H1 (cell line): ENCODE data around the gene RPL28. TPM values are rescaled to one million over a fixed set of nuclear protein-coding genes. Genes with fewer than 3 reads are reported as not detected.

ENCODE experiments used
- CTCF ChIA-PET: fragments of 300-600 bp; sonication (Branson Sonifier 250); formaldehyde crosslinking; loops from one replicate; lab custom pipeline; 2021; ENCODE audit not compliant: partially characterized antibody; lab: Charles Lee
- POLR2A ChIA-PET: fragments of 300-600 bp; sonication (Branson Sonifier 250); formaldehyde crosslinking; loops from one replicate; lab custom pipeline; 2021; ENCODE audit warnings: inconsistent platforms; ENCODE audit not compliant: partially characterized antibody; lab: Charles Lee
- DNase-seq, 2 experiments: peaks; one replicate each; pipeline versions ENCODE4 v3.0.0 to v3.0.0-alpha.2; 2010 to 2022; ENCODE audit warnings: low spot score in 2 of 2, low read depth in 1 of 2, mixed read lengths in 1 of 2
- FAIRE-seq: peaks from 2 replicates; lab custom pipeline; 2011; peaks lifted over from hg19 to GRCh38; lab: Jason Lieb, UNC
- H2AFZ ChIP-seq: 2 replicates; pipeline ENCODE4 v1.8.1; 2012; ENCODE audit warnings: low read length, inconsistent platforms
- H2AK5ac ChIP-seq: 2 replicates; pipeline ENCODE4 v1.6.1; 2013; ENCODE audit warnings: low read depth, low read length
- H2BK120ac ChIP-seq: replicated peaks from 2 replicates; pipeline ENCODE3; 2013; ENCODE audit warnings: low read depth, low read length, inconsistent platforms
- H2BK12ac ChIP-seq: 2 replicates; pipeline ENCODE4 v1.6.1; 2013; ENCODE audit warnings: low read depth, low read length
- H2BK15ac ChIP-seq: 2 replicates; pipeline ENCODE4 v1.6.1; 2013; ENCODE audit warnings: low read length
- H2BK20ac ChIP-seq: 2 replicates; pipeline ENCODE4 v1.6.1; 2013; ENCODE audit warnings: low read length
- H2BK5ac ChIP-seq: 2 replicates; pipeline ENCODE4 v1.6.1; 2013; ENCODE audit warnings: low read depth, low read length
- H3K14ac ChIP-seq: 2 replicates; pipeline ENCODE4 v1.6.1; 2013; ENCODE audit warnings: inconsistent platforms; ENCODE audit not compliant: insufficient read length
- H3K18ac ChIP-seq: 2 replicates; pipeline ENCODE4 v1.6.1; 2013; ENCODE audit warnings: low read length; ENCODE audit errors: extremely low read depth
- H3K23ac ChIP-seq: 2 replicates; pipeline ENCODE4 v1.6.1; 2013; ENCODE audit warnings: inconsistent platforms; ENCODE audit not compliant: insufficient read length
- H3K23me2 ChIP-seq: 2 replicates; pipeline ENCODE4 v1.6.1; 2013; ENCODE audit warnings: low read depth, low read length
- H3K27ac ChIP-seq: 2 replicates; pipeline ENCODE4 v1.6.1; 2011; ENCODE audit warnings: low read depth, low read length, inconsistent platforms
- H3K27me3 ChIP-seq, 4 experiments: replicated peaks in 1 of 4; 1 replicate in 1 of 4; 2 replicates in 3 of 4; pipeline versions ENCODE4 v1.6.1 to v1.8.1; 2011 to 2013; ENCODE audit warnings: low read length in 3 of 4, mild to moderate bottlenecking in 3 of 4, inconsistent platforms in 2 of 4, mixed read lengths in 2 of 4, moderate library complexity in 1 of 4; ENCODE audit not compliant: control insufficient read depth in 3 of 4, insufficient read depth in 3 of 4; ENCODE audit errors: extremely low read depth in 1 of 4
- H3K36me3 ChIP-seq, 4 experiments: 2 replicates each; pipeline versions ENCODE4 v1.6.1 to v1.8.1; 2011 to 2013; ENCODE audit warnings: mild to moderate bottlenecking in 4 of 4, low read length in 3 of 4, moderate library complexity in 2 of 4, control low read depth in 1 of 4, inconsistent platforms in 1 of 4; ENCODE audit not compliant: insufficient read depth in 4 of 4, control insufficient read depth in 2 of 4
- H3K4ac ChIP-seq: replicated peaks from 2 replicates; pipeline ENCODE3; 2013; ENCODE audit warnings: low read length, low read depth, mixed read lengths, inconsistent platforms; ENCODE audit not compliant: insufficient read length
- H3K4me1 ChIP-seq, 4 experiments: replicated peaks in 1 of 4; 1 replicate in 1 of 4; 2 replicates in 3 of 4; pipeline versions ENCODE4 v1.6.1 to v1.8.1; 2011 to 2013; ENCODE audit warnings: low read length in 3 of 4, inconsistent platforms in 2 of 4, mixed read lengths in 1 of 4; ENCODE audit not compliant: insufficient read depth in 4 of 4, control insufficient read depth in 3 of 4
- H3K4me2 ChIP-seq, 2 experiments: 2 replicates each; pipeline versions ENCODE4 v1.6.1 to v1.8.1; 2011 to 2013; ENCODE audit warnings: low read depth in 2 of 2, low read length in 2 of 2, control low read depth in 1 of 2, inconsistent platforms in 1 of 2, mild to moderate bottlenecking in 1 of 2; ENCODE audit not compliant: insufficient read depth in 1 of 2
- H3K4me3 ChIP-seq, 4 experiments: fragments of 200-600, 300-600 bp in 1 of 4; sonication (generic), shearing (Covaris generic), sonication (Bioruptor Twin) in 1 of 4; 2 replicates each; pipeline versions ENCODE4 v1.5.1 to v1.8.1; 2011 to 2016; ENCODE audit warnings: low read length in 4 of 4, low read depth in 3 of 4, control low read depth in 2 of 4, inconsistent platforms in 2 of 4, mild to moderate bottlenecking in 2 of 4, mixed read lengths in 1 of 4, moderate library complexity in 1 of 4; ENCODE audit not compliant: insufficient read depth in 2 of 4; ENCODE audit errors: extremely low read depth in 1 of 4
- H3K56ac ChIP-seq: replicated peaks from 2 replicates; pipeline ENCODE3; 2013; ENCODE audit warnings: low read depth, mild to moderate bottlenecking, mixed read lengths, low read length, inconsistent platforms; ENCODE audit not compliant: insufficient read length
- H3K79me1 ChIP-seq: 2 replicates; pipeline ENCODE4 v1.6.1; 2013; ENCODE audit warnings: low read depth, low read length, control low read depth
- H3K79me2 ChIP-seq, 2 experiments: 2 replicates each; pipeline versions ENCODE4 v1.6.1 to v1.8.1; 2012 to 2013; ENCODE audit warnings: low read length in 2 of 2, mild to moderate bottlenecking in 2 of 2, inconsistent platforms in 1 of 2; ENCODE audit not compliant: insufficient read depth in 2 of 2, control insufficient read depth in 1 of 2
- H3K9ac ChIP-seq, 4 experiments: replicated peaks in 1 of 4; 1 replicate in 1 of 4; 2 replicates in 3 of 4; pipeline versions ENCODE4 v1.6.1 to v1.8.1; 2011 to 2013; ENCODE audit warnings: low read depth in 3 of 4, low read length in 3 of 4, control low read depth in 2 of 4, mild to moderate bottlenecking in 2 of 4, moderate library complexity in 2 of 4, inconsistent platforms in 1 of 4; ENCODE audit errors: extremely low read depth in 1 of 4
- H3K9me3 ChIP-seq, 2 experiments: 2 replicates each; pipeline versions ENCODE4 v1.6.1 to v1.8.1; 2012 to 2013; ENCODE audit warnings: mild to moderate bottlenecking in 2 of 2, moderate library complexity in 2 of 2, control low read depth in 1 of 2, inconsistent platforms in 1 of 2, low read depth in 1 of 2, low read length in 1 of 2, mixed read lengths in 1 of 2; ENCODE audit not compliant: insufficient read depth in 2 of 2
- H4K20me1 ChIP-seq, 2 experiments: replicated peaks in 1 of 2; 2 replicates each; pipeline versions ENCODE3 to v1.8.1; 2011 to 2013; ENCODE audit warnings: inconsistent platforms in 2 of 2, low read length in 2 of 2, mild to moderate bottlenecking in 1 of 2; ENCODE audit not compliant: insufficient read depth in 2 of 2, control insufficient read depth in 1 of 2
- H4K5ac ChIP-seq: 2 replicates; pipeline ENCODE4 v1.6.1; 2013; ENCODE audit warnings: low read length, low read depth, mixed read lengths, inconsistent platforms; ENCODE audit not compliant: insufficient read length
- H4K8ac ChIP-seq: 2 replicates; pipeline ENCODE4 v1.8.0; 2013; ENCODE audit warnings: mild to moderate bottlenecking, moderate library complexity, low read length, inconsistent platforms; ENCODE audit not compliant: insufficient read depth; ENCODE audit errors: extremely low read depth
- H4K91ac ChIP-seq: replicated peaks from 2 replicates; pipeline ENCODE3; 2013; ENCODE audit warnings: low read length, mixed read lengths, inconsistent platforms; ENCODE audit not compliant: insufficient read length
- E2F6 ChIP-seq: IDR thresholded peaks from 2 replicates; pipeline ENCODE4 v1.6.1; 2012; ENCODE audit warnings: inconsistent platforms
- GTF2F1 ChIP-seq: IDR thresholded peaks from 2 replicates; pipeline ENCODE4 v1.6.1; 2012; ENCODE audit warnings: low read depth, low read length, improper control_type of control experiment, borderline replicate concordance
- KDM1A ChIP-seq: fragments of 200-600, 300-600 bp; sonication (generic); IDR thresholded peaks from 2 replicates; pipeline ENCODE4 v1.7.1; 2016; ENCODE audit warnings: mild to moderate bottlenecking, low read length, borderline replicate concordance
- KDM4A ChIP-seq: IDR thresholded peaks from one replicate; pipeline ENCODE4 v1.7.1; 2012; ENCODE audit warnings: low read depth, mild to moderate bottlenecking, moderate library complexity, low read length, inconsistent platforms; ENCODE audit not compliant: severe bottlenecking
- MAFK ChIP-seq: IDR thresholded peaks from 2 replicates; pipeline ENCODE4 v1.6.1; 2012; ENCODE audit warnings: low read depth, mild to moderate bottlenecking, improper control_type of control experiment, low read length
- POLR2A ChIP-seq, 2 experiments: IDR thresholded peaks; 1 replicate in 1 of 2; 2 replicates in 1 of 2; pipeline ENCODE4 v1.6.1; 2011; ENCODE audit warnings: low read depth in 2 of 2, low read length in 2 of 2, mild to moderate bottlenecking in 2 of 2; ENCODE audit errors: control extremely low read depth in 1 of 2
- POLR2AphosphoS5 ChIP-seq: IDR thresholded peaks from 2 replicates; pipeline ENCODE4 v1.6.1; 2011; ENCODE audit warnings: low read depth, low read length
- TAF1 ChIP-seq: IDR thresholded peaks from 2 replicates; pipeline ENCODE4 v1.6.1; 2011; ENCODE audit warnings: mild to moderate bottlenecking, low read depth, low read length
- TAF7 ChIP-seq: optimal IDR thresholded peaks from 2 replicates; pipeline ENCODE3; 2011; ENCODE audit warnings: low read depth, mild to moderate bottlenecking, inconsistent platforms, low read length, moderate library complexity, borderline replicate concordance
- TBP ChIP-seq: IDR thresholded peaks from 2 replicates; pipeline ENCODE4 v1.6.1; 2011; ENCODE audit warnings: low read depth, low read length, improper control_type of control experiment
- TCF12 ChIP-seq: IDR thresholded peaks from 2 replicates; pipeline ENCODE4 v1.6.1; 2011; ENCODE audit warnings: low read depth, mild to moderate bottlenecking, low read length
- WGBS, 2 experiments: shearing (Covaris generic) in 1 of 2; methylation state at CpG; one replicate each; pipeline versions ENCODE4 v1.1.6 to v1.1.7; 2013 to 2015; ENCODE audit warnings: low lambda C conversion rate in 2 of 2, mixed read lengths in 2 of 2, inconsistent platforms in 1 of 2, low coverage in 1 of 2, missing lambda C conversion rate in 1 of 2; ENCODE audit not compliant: insufficient replicate concordance in 2 of 2, insufficient coverage in 1 of 2, insufficient read length in 1 of 2; ENCODE audit errors: extremely low coverage in 1 of 2, missing lambda C conversion rate in 1 of 2; 5-methylcytosine and 5-hydroxymethylcytosine counted together
- polyA plus RNA-seq, 7 experiments: library from polyadenylated mRNA; depleted of rRNA in 3 of 7; stranded (reverse) in 5 of 7; unstranded in 2 of 7; fragments of >200 nt in 5 of 7; fragments of 200-250 nt in 2 of 7; gene quantifications; 1 replicate in 5 of 7; 2 replicates in 1 of 7; 4 replicates in 1 of 7; pipeline versions ENCODE4 v1.2.1 to v1.2.3, GENCODE V29; 2011 to 2013; ENCODE audit warnings: missing spikeins in 2 of 7, mixed read lengths in 2 of 7
- total RNA-seq: library from RNA; stranded (reverse); fragmentation: NEBNext Ultra II Directional; extraction: Animal tissue kit (Norgen Biotek cat#: 25700); gene quantifications from 2 replicates; pipeline ENCODE4 v1.2.1, GENCODE V29; 2021

Gene RPL28
- total and polyA plus RNA-seq, 2 of the 8 experiments (the other 6 are each of a cell fraction or from before 2014, with no cell fraction given): 2,123 to 8,402 TPM

DNA sequence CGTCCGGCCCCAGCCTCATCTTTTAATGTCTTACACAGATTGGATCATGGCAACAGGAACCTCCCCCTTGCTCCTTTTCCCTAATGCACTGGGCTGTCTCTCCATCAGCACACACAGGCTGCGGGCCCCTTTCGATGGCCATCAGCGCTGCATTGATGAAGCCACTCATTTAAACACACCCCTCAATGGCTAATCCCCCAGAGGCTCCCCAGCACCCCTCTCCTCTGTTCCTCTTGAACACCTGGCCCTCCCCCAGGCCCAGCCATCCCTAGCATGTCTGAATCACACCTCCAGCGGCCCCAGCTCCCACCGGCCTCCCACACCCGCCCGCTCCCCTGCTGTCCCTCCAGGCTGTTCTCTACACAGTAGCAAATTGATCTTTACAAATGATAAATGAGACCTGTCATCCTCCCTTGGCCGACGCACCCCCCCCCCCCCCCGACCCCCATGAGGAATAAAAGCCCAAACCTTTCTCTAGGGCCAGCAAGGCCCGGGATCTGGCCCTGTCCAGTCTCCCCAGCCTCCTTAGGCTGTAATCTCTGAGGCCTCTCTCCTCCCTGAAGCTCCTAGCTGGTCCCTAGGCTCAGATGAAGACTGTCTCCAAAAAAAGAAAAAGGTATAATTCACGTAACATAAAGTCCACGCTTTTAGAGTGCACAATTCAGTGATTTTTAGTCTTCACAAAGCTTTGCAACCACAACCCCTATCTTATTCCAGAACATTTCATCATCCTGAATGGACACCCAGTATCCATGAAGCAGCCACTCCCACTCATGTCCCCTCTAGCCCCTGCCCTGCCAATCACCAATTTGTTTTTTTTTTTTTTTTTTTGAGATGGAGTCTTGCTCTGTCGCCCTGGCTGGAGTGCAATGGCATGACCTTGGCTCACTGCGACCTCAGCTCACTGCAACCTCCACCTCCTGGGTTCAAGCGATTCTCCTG lies 7.4 kb downstream of the RPL28 start:
- H3K56ac ChIP-seq: no peak overlapping the region
- H2BK20ac ChIP-seq: no peak overlapping the region
- no peak overlapping the region for H4K91ac ChIP-seq
- no peak overlapping the region for H3K4ac ChIP-seq
- peaks cover 0 to 32% (median 23%) of the 10 kb centered on the region in 4 experiments; a peak in 6 of 7 replicates for H3K4me1 ChIP-seq
- peaks cover 10 to 25% of the 10 kb centered on the region in 2 experiments for H4K20me1 ChIP-seq
- no peak overlapping the region for H3K27ac ChIP-seq
- H3K27me3 ChIP-seq: no peaks in the 10 kb centered on the region
- no peak overlapping the region for H2BK12ac ChIP-seq
- H4K5ac ChIP-seq: no peak overlapping the region
- H3K4me2 ChIP-seq: peak overlapping the region; percentile 36 to 38
- H3K9ac ChIP-seq: no peak overlapping the region
- peaks cover 11 to 20% (median 15%) of the 10 kb centered on the region in 4 experiments; a peak in 7 of 8 replicates for H3K36me3 ChIP-seq
- 28% methylated on average over 15 of the region's 18 CpGs; no CpG with 5 or more reads in 1 of the 2 experiments for WGBS, 2 experiments
- H4K8ac ChIP-seq: no peak overlapping the region
- H2BK120ac ChIP-seq: peak overlapping the region; percentile 10
- no peak overlapping the region for H3K23ac ChIP-seq
- ChIA-PET POLR2A (interaction anchor here (0.5 to 26.7 kb wide), 15 partner anchors 10 to 1507 kb away, joined by 3 to 874 read pairs (median 3); partner anchors contain the start of genes GARIN5B, IL11, KMT5C and TMEM190), CTCF (interaction anchor here (0.9 to 2.5 kb wide), 7 partner anchors 9 to 240 kb away, joined by 3 to 6 read pairs (median 4); partner anchors contain the start of gene TMEM238)
- no peak overlapping the region for H2AK5ac ChIP-seq
- peak overlapping the region in 1 of 4 experiments; percentile 14; a peak in 2 of 8 replicates for H3K4me3 ChIP-seq
- peaks cover 0 to 5% of the 10 kb centered on the region in 2 experiments; a peak in 1 of 4 replicates for H3K79me2 ChIP-seq
- H2BK5ac ChIP-seq: no peak overlapping the region
- H2AFZ ChIP-seq: no peak overlapping the region
- H2BK15ac ChIP-seq: no peak overlapping the region
- H3K23me2 ChIP-seq: no peaks in the 10 kb centered on the region
- H3K79me1 ChIP-seq: peaks cover 14% of the 10 kb centered on the region
- H3K14ac ChIP-seq: no peak overlapping the region
- no peak for FAIRE-seq
- no peak for DNase-seq
- no peak overlapping the region for H3K18ac ChIP-seq
- H3K9me3 ChIP-seq: no peaks in the 10 kb centered on the region
- TF ChIP-seq GTF2F1 (no peak), POLR2AphosphoS5 (0 out of 2 replicates have a peak, but pooled peaks have one; percentile 36), KDM4A (no peak), MAFK (no peak), KDM1A (no peak), TBP (no peak), E2F6 (0 out of 2 replicates have a peak, but pooled peaks have one; percentile 20), POLR2A (IDR thresholded peaks at IDR 0.05; ENCODE audit: control extremely low read depth in 1 of 2, low read depth in 2 of 2, low read length in 2 of 2) (no peak), TCF12 (no peak), TAF7 (no peak), TAF1 (0 out of 2 replicates have a peak, but pooled peaks have one; percentile 8)
